Astrocyte of the cerebellum (primary cell): ENCODE measurements around the gene USP40.

ENCODE experiments used
- DNase-seq: peaks from one replicate; pipeline ENCODE4 v3.0.0-alpha.2; 2011; ENCODE audit warnings: low read depth
- H3K4me3 ChIP-seq: 2 replicates; pipeline ENCODE4 v1.5.1; 2011; ENCODE audit warnings: mild to moderate bottlenecking, low read depth, low read length, moderate library complexity
- CTCF ChIP-seq: IDR thresholded peaks from 2 replicates; pipeline ENCODE4 v1.5.1; 2012; ENCODE audit warnings: low read length, low read depth, moderate library complexity, mild to moderate bottlenecking; ENCODE audit errors: missing control alignments
- in situ Hi-C: cut with HindIII; loops from 2 replicates; pipeline ENCODE4 v1.10.0; 2017; ENCODE audit warnings: low sequenced_read_pairs

USP40 gene

GRCh38 chr2:233473878-233474277 lies 92.7 kb downstream of the USP40 start:
- no peak overlapping the region for H3K4me3 ChIP-seq
- in situ Hi-C loops = no loop called here
- no peak for DNase-seq
- no peak for TF ChIP-seq CTCF

- TF ChIP-seq CTCF = no peak
- no peak for DNase-seq
- in situ Hi-C loops = no loop called here
- no peak overlapping the region for H3K4me3 ChIP-seq
Measured at GRCh38 chr2:233473386-233473791, 93.2 kb downstream of the USP40 start.

- no peak for DNase-seq
- H3K4me3 ChIP-seq = no peak overlapping the region
- no peak for TF ChIP-seq CTCF
- in situ Hi-C loops = no loop called here
Measured at GRCh38 chr2:233471291-233472035, 95.1 kb downstream of the USP40 start.

GRCh38 chr2:233470839-233471238 lies 95.7 kb downstream of the USP40 start:
- no peak for TF ChIP-seq CTCF
- DNase-seq = no peak

GRCh38 chr2:233470011-233470687 lies 96.4 kb downstream of the USP40 start:
- no peak overlapping the region for H3K4me3 ChIP-seq
- DNase-seq = no peak
- in situ Hi-C loops = no loop called here
- TF ChIP-seq CTCF = no peak

More at GRCh38 chr2:233470839-233471238, 95.7 kb downstream of the USP40 start:
- in situ Hi-C loops = no loop called here
- no peak overlapping the region for H3K4me3 ChIP-seq

- DNase-seq = no peak
- in situ Hi-C loops = no loop called here
- TF ChIP-seq CTCF = no peak
- no peak overlapping the region for H3K4me3 ChIP-seq
Measured at GRCh38 chr2:233469261-233470010, 97.1 kb downstream of the USP40 start.
